Hematopoietic multipotent progenitor cell treated with erythropoietin and hydrocortisone succinate and interleukin-3 and kit ligand, for 17 days (in vitro differentiated cells): ENCODE data around the gene RPL35A.
A peak's percentile ranks its signal among the peaks of the same experiment; 100 is the strongest.
"Not testable (repeated sequence)": the region's sequence is repeated elsewhere in the genome, so short reads cannot be mapped to it uniquely, and the experiment has no call there.

ENCODE experiments used
- DNase-seq: peaks from one replicate; pipeline ENCODE4 v3.0.0-alpha.2; 2015; ENCODE audit warnings: low spot score

Gene RPL35A

GRCh38 chr3:197949778-197950676 lies at the start of gene RPL35A:
RPL35A (plus strand) TSS chr3:197950190; CDS start chr3:197950968, 778 bp downstream.
- DNase-seq: peak; percentile 98

- no peak for DNase-seq
Measured at GRCh38 chr3:197901626-197902025, 48.4 kb upstream of the RPL35A start.

GRCh38 chr3:197906023-197906849 lies 43.8 kb upstream of the RPL35A start:
- peak; percentile 78 for DNase-seq

- no peak for DNase-seq
Measured at GRCh38 chr3:197906850-197907187, 43.2 kb upstream of the RPL35A start.

GRCh38 chr3:197907196-197907595 lies 42.8 kb upstream of the RPL35A start:
- no peak for DNase-seq

GRCh38 chr3:197908550-197908949 lies 41.4 kb upstream of the RPL35A start:
- DNase-seq: not testable (repeated sequence)

- no peak for DNase-seq
Measured at GRCh38 chr3:197908957-197909701, 40.9 kb upstream of the RPL35A start.

GRCh38 chr3:197912741-197913476 lies 37.1 kb upstream of the RPL35A start:
- no peak for DNase-seq

GRCh38 chr3:197913641-197914380 lies 36.2 kb upstream of the RPL35A start:
- DNase-seq: no peak

- not testable (repeated sequence) for DNase-seq
Measured at GRCh38 chr3:197921429-197922275, 28.3 kb upstream of the RPL35A start.

- no peak for DNase-seq
Measured at GRCh38 chr3:197926418-197926817, 23.6 kb upstream of the RPL35A start.

GRCh38 chr3:197927578-197927977 lies 22.4 kb upstream of the RPL35A start:
- not testable (repeated sequence) for DNase-seq

GRCh38 chr3:197936819-197937384 lies 13.1 kb upstream of the RPL35A start:
- DNase-seq: no peak

GRCh38 chr3:197940745-197941384 lies 9.1 kb upstream of the RPL35A start:
- no peak for DNase-seq

- DNase-seq: peak; percentile 61
Measured at GRCh38 chr3:197942956-197943556, 6.9 kb upstream of the RPL35A start.

GRCh38 chr3:197949191-197949777 lies 706 bp upstream of the RPL35A start:
- DNase-seq: peak; percentile 17

GRCh38 chr3:197950677-197951061 lies 679 bp downstream of the RPL35A start:
- DNase-seq: no peak

- DNase-seq: no peak
Measured at GRCh38 chr3:197951392-197951990, 1.5 kb downstream of the RPL35A start.
